GM13977 (cell line): ENCODE data around the gene KCNJ12.
"Not testable (repeated sequence)": the region's sequence is repeated elsewhere in the genome, so short reads cannot be mapped to it uniquely, and the experiment has no call there.

Experiments used
- DNase-seq: peaks from one replicate; pipeline ENCODE4 v3.0.0; 2012; ENCODE audit warnings: low spot score
- in situ Hi-C: fragments of 300-500 bp; cut with MboI; formaldehyde crosslinking; loops from one replicate; pipeline ENCODE4 v1.12.0; 2022; ENCODE audit warnings: low sequenced_read_pairs, low pct_unique_long_range_greater_than_20kb, mixed read lengths, inconsistent platforms; ENCODE audit not compliant: unreplicated experiment
- TF ChIP-seq, protein P1 (sequence below): IDR thresholded peaks from 2 replicates; pipeline ENCODE4 v1.5.1; 2012; ENCODE audit warnings: mild to moderate bottlenecking, control low read depth; ENCODE audit not compliant: insufficient read depth; ENCODE audit errors: extremely low read depth, missing control alignments

The KCNJ12 gene

DNA sequence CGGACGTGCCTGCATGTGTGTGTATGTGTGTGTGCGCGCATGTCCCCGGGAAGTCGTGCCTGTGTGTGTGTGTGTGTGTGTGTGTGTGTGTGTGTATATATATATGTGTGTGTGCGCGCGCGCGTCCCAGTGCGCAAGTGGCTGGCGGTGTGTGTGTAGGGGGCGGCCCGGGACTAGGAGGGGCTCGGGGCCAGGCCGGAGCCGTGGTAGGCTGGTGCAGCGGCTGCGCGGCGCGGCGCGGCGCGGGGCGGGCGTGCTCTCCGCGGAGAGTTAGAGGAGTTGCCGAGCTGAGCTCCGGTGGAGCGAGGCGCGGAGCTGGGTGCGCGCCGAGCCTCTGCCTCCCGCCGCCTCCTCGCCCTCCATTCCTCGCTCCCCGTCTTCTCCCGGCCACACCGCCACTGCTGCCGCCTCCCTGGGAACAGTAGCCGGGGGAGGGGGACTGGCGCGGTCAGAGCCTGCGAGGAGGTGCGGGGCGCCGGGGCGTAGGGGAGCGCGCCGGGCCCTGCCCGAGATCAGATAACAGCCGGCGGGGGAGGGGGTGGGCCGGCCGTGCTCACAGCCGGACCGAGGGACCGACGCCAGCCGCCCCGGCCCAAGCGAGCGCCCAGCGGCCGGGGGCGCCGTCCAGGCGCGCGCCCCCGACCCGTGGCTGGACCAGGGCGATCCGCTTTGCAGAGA, at the start of gene KCNJ12:
Gene KCNJ12, plus strand, starts transcription at position 277 of the 678 bp plus-strand sequence. CDS start 38,986 bp downstream, outside the sequence.
- no peak for DNase-seq
- in situ Hi-C loops = no loop called here
- TF ChIP-seq, protein P1, sequence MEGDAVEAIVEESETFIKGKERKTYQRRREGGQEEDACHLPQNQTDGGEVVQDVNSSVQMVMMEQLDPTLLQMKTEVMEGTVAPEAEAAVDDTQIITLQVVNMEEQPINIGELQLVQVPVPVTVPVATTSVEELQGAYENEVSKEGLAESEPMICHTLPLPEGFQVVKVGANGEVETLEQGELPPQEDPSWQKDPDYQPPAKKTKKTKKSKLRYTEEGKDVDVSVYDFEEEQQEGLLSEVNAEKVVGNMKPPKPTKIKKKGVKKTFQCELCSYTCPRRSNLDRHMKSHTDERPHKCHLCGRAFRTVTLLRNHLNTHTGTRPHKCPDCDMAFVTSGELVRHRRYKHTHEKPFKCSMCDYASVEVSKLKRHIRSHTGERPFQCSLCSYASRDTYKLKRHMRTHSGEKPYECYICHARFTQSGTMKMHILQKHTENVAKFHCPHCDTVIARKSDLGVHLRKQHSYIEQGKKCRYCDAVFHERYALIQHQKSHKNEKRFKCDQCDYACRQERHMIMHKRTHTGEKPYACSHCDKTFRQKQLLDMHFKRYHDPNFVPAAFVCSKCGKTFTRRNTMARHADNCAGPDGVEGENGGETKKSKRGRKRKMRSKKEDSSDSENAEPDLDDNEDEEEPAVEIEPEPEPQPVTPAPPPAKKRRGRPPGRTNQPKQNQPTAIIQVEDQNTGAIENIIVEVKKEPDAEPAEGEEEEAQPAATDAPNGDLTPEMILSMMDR = no peak

DNA sequence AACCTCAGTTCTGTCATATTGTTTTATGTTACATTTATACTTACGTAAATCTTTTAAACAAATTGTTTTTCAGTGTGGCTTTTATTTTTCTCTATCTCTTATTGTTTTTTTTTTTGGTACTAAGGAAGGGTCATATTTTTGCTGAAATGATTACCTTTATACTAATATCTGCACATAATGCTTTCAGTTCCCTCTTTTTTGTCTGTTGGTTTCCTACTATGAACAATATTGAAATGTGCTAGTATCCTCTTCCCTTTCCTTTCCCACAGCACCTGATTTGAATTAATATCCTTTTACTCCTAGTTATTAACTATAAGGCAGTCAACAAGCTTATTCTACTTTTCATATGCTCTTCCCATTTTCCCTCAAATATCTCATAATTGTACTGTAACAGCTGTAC, 48.2 kb upstream of the KCNJ12 start:
- DNase-seq, in situ Hi-C loops: not testable (repeated sequence)

DNA sequence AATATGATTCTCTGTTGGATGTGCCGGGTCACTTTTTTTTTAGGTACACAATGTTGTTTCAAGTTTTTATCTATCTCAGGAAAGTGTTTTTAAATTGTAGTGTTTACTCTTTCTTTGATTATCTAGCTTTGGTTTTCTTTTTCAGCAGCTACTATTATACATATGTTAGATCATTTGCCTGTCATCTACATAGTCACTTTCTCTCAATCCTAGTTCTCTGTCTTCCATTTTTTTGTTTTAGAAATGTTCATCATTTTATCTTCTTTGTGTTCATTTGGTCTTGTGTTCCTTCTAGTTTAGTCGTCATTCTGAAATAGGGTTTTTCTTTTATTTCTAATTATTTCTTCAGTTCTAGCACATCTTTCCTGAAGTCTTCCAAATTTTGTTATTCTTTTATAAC, 47.4 kb upstream of the KCNJ12 start:
- in situ Hi-C loops, DNase-seq: not testable (repeated sequence)

DNA sequence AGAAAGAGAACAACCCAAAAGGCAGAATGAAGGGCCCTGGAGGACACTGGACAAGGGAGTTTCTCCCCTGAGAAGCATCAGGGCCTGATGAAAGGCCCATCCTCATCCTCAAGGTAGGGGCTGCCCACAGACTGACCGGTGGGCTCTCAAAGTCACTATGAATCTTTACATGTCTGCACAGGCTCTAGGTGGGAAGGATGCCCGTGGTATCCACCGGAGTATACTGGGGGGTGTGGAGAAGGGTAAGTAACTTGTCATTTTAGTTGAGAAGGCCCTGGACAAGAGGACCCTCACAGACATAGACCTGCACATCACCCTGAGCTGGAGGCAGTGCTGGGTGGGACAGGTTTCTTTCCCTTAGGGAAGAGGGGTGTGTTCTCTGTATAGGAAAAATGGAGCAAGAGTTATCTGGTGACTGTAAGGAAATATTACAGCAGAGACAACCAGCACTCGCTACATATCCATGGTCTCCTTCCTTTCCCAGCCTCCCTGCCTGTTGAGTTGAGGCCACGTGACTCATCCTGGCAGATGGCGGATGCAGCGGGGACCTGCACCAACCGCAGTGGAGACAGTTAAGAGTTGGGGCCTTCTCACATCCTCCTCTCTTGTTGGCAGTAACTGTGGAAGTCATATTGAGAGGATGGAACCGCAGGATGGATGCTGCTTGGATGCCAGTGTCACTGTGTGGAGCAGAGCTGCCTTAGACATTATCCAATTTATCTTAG, 45.6 kb upstream of the KCNJ12 start:
- TF ChIP-seq, protein P1 = no peak
- in situ Hi-C loops = no loop called here
- DNase-seq = no peak

DNA sequence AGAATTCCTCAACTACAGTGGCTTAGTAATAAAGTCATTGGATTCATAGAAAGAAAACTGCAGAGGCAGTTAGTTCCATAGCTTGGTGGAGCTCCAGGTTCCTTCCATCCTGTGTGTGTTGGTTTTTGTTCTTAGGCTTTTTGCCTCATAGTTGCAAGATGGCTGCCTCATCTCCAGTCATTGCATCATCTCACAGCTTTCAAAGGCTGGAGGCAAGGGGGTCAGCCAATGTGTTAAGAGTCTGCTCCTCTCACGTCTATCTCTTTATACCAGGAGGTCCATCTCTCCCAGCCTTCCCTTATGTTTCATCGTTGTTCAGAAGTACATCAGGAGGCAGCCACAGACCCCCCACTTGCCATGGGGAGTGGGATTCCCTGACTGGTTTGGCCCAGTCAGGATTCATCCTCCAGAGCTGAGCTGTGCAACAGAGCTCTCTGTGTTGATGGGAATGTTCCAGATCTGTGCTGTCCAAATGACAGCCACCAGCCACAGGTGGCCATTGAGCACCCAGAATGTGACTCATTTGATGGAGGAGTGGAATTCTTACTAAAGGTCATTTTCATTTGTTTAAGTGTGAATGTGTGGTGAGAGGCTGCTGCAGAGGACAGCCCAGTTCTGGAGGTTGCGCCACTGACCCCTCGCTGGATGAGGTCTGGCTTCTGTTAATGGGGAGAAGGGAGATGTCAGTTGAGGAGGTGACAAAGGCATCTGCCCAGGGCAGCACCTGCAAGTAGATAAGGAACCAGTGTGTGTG, 39.4 kb upstream of the KCNJ12 start:
- DNase-seq, in situ Hi-C loops: not testable (repeated sequence)

DNA sequence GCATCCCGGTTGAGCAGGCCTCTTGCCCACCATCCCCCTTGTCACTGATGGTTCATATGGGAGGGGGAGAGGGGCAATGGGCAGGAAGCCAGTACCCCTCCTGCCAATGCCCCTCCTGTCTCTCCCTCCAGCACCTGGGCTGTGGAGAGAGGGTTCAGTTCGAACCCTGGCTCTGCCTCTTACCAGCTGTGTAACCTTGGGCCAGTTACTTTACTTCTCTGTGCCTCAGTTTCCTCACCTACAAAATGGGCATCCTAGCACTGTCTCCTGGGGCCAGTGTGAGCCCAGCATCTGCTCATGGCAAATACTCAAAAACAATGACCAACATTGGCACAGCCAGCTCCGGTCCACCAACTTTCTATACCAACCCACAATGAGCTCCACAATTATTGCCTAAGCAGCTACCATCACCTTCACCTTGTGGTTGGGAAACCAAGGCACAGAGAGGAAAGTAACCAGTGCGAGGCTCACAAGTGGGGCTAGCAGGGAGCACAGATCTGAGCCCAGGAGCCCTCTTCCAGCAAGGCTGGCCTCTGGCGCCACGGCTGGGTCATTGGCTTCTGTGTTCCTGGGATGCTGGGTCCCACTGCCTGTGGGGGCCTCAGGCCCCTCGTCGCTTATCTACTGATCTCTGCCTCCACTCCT, 38.1 kb upstream of the KCNJ12 start:
- DNase-seq, in situ Hi-C loops: not testable (repeated sequence)

DNA sequence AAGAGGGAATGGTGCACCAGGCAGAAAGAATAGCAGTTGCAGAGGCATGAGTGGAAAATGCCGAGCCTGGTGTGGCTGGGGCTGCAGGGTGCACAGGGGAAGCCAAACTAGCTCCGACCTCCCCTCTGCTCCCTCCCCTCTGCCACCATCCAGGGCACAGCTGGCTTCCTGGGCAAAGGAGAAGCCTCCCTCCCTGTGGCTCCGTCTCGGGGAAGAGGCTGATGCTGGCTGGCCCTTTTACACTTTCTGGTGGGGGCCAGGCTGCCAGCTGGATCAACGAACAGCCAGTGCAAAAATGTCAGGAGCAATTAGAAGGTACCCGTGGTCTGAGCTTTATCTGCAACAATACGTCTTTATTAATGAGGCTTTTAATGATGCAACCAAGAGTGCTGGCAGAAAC, 37.1 kb upstream of the KCNJ12 start:
- in situ Hi-C loops = no loop called here
- TF ChIP-seq, protein P1 = no peak
- no peak for DNase-seq

DNA sequence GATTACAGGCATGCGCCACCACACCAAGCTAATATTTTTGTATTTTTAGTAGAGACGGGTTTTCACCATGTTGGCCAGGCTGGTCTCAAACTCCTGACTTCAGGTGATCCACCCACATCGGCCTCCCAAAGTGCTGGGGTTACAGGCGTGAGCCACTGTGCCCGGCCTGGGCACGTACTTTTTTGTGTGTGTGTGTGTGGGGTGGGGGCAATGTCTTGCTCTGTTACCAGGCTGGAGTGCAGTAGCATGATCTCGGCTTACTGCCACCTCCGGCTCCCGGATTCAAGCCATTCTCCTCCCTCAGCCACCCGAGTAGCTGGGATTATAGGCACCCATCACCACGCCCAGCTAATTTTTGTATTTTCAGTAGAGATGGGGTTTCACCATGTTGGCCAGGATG, 36.6 kb upstream of the KCNJ12 start:
- in situ Hi-C loops, DNase-seq: not testable (repeated sequence)

DNA sequence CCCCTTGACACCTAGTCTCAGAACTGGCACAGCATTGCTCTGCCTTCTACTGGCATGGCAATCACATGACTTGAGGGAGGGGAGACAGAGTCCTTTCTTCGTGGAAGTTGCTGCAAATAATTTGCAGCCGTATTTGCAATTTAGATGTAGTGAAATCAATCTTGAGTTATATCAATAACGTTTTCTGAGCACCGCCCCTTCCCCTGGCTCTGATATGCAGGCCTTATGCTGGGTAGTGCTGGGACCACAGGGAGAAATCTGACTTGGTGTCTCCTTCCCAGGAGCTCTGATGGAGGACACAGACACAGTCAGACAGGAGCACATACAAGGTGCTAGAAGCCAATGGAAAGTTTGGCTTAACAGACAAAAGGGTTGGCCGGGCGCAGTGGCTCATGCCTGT, 35.8 kb upstream of the KCNJ12 start:
- DNase-seq, in situ Hi-C loops: not testable (repeated sequence)

DNA sequence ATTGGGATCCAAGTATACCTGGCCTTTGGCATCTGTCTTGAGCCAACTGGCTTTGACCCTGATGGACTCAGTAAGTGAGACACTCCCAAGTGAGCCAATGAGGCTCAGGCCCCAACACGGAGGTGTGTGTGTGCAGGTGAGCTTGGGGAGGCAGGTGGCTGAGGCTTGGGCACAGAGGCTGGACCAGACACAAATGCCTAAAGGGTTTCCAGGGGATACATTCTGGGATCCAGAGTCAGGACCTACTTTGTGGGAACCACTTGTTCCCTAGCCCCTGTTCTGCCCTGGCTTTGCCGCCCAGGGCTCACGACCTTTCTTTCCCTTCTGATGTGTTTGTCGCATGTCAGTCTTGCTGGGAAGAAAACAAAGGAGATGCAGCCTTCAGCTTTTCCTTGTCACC, 34.9 kb upstream of the KCNJ12 start:
- DNase-seq, in situ Hi-C loops: not testable (repeated sequence)

DNA sequence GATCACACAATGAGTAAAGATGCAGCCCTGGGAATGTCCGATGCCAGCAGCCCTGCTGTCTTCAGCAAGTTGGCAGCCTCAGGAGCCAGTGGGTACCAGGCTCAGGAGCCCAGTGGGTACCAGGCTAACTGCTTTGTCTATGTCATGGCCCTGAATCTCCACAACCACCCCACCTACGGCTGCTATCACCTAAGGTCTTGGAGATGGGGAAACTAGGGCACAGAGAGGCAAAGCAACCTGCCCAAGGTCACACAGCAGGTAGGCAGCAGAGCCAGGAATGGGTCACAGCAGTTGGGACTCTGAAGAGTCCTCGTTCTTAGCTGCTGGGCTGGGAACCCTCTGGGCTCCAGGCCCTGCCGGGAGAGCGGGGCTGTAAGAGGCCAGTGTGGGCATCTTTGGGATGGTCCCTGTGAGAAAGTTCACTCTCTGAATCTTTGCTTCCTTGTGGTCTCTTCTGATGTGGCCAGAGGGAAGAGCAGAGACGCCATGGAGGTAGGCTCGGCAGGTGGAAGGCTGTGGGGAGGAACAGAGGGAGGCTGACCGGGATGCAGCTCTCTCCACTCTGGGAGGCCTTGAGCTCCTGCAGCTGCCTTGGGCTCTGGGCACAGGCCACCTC, 34.1 kb upstream of the KCNJ12 start:
- DNase-seq, in situ Hi-C loops: not testable (repeated sequence)

DNA sequence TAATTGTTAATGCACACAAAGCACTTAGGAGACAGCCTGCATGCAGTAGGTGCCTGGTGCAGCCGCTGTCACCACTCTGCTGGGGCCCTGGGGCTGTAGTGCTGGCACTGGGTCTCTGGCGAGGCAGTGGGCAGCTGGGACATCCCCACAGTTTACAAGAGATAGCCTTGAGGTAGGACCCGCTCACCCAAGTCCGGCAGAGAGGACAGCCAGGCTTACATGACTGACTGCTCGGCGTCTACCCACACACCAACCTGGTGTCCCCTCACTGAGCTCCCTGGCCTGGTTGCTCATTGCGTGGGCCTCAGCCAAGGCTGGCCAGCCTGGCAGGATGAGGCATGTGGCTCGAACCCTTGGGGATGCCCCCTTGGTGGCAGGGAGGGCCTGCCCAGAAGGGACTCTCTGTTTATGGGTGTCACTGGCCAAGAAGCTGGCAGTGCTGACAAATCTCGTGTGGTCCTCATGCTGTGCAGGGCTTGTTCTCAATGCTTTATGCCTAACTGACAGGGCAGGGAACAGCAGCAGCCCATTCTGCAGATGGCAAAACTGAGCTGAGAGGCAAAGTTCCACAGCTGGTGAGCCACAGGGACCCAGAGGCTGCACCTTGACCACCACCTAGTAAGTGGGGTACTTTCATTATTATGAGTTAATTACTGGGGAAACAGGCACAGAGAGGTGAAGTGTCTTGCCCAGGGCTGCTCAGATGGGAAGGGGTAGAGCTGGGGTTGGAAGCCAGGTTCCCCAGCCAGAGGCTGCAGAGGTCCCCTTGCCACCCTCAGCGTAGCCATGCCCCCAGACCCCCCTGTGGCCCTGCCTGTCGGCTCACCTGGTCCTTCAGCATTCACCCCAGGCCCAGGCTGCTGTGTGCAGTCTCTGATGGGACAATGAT, 32.9 kb upstream of the KCNJ12 start:
- DNase-seq, in situ Hi-C loops: not testable (repeated sequence)
